Right lobe of liver (tissue), 4 donors: ENCODE measurements around the gene FOXR1.

Experiments used
- POLR2A ChIP-seq: fragments of 450-650 bp; IDR thresholded peaks from one replicate; pipeline ENCODE4 v1.6.1; 2017; ENCODE audit warnings: antibody characterized with exemption, mild to moderate bottlenecking
- TF ChIP-seq, protein P1 (sequence below), 4 donors: fragments of 200-600 bp in 3 of 4; fragments of 450-650 bp in 1 of 4; IDR thresholded peaks; one replicate each; pipeline versions ENCODE4 v1.5.1 to v1.8.0; 2016 to 2022; ENCODE audit warnings: antibody characterized with exemption in 4 of 4, mild to moderate bottlenecking in 2 of 4
- donor health status: DM: no; HTN: no; CAD: no.
- donor health status: DM: no; HTN: no; CAD: no.
- donor health status: DM: no; HTN: yes; CAD: no.

DNA sequence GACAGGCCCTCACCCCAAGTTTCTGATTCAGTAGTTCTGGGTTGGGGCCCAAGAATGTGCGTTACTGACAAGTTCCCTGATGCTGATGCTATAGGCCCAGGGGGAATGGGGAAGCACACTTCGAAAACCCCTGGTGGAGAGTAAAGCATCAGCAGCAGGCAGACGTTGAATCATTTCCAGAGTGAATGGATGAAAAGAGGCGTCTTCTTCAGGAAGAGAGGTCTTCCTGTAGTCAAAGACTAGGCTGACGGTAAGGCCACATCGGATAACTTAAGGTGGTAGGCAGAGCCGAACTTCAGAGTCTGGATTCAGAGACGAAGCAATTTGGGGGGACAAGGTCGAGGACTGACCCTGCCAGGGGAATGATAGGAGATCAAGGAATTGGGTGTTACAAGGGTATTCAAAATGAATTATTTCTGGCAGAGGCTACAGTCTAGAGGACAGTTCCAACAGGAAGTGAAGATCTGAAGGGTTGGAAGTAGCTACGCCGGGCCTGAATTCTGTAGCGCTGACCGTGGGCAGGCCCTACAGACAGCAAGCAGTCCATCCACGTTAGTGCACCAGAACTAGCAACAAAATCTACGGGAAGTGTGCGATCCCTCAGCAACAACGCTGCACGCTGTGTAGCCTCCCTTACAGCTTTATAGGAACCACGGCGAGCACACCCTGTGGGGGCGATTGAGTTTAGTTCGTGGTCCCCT is 25.5 kb downstream of the FOXR1 start:
- no peak for TF ChIP-seq POLR2A
- TF ChIP-seq, protein P1, sequence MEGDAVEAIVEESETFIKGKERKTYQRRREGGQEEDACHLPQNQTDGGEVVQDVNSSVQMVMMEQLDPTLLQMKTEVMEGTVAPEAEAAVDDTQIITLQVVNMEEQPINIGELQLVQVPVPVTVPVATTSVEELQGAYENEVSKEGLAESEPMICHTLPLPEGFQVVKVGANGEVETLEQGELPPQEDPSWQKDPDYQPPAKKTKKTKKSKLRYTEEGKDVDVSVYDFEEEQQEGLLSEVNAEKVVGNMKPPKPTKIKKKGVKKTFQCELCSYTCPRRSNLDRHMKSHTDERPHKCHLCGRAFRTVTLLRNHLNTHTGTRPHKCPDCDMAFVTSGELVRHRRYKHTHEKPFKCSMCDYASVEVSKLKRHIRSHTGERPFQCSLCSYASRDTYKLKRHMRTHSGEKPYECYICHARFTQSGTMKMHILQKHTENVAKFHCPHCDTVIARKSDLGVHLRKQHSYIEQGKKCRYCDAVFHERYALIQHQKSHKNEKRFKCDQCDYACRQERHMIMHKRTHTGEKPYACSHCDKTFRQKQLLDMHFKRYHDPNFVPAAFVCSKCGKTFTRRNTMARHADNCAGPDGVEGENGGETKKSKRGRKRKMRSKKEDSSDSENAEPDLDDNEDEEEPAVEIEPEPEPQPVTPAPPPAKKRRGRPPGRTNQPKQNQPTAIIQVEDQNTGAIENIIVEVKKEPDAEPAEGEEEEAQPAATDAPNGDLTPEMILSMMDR (IDR thresholded peaks at IDR 0.05): no peak
